HEK293 (cell line): ENCODE results near the gene C1orf56.
"Not testable (repeated sequence)": the region's sequence is repeated elsewhere in the genome, so short reads cannot be mapped to it uniquely, and the experiment has no call there.

Experiments used
- CTCF ChIA-PET: fragments of 350-600 bp; formaldehyde crosslinking; extraction: SDS; loops from one replicate; lab custom pipeline; 2021; ENCODE audit warnings: antibody characterized with exemption; lab: Yijun Ruan, JAX
- POLR2A ChIA-PET: fragments of 300-600 bp; formaldehyde crosslinking; extraction: SDS; loops from one replicate; lab custom pipeline; 2020; ENCODE audit warnings: antibody characterized with exemption, inconsistent platforms; lab: Yijun Ruan, JAX
- H3K27ac ChIP-seq: fragments of 200-500 bp; sonication (Bioruptor generic); 2 replicates; pipeline ENCODE4 v1.5.1; 2014; ENCODE audit warnings: low read depth, low read length, control low read depth, inconsistent platforms; ENCODE audit errors: extremely low read depth
- H3K36me3 ChIP-seq, 2 experiments: fragments of 200-500 bp in 1 of 2; sonication (Bioruptor generic) in 1 of 2; 1 replicate in 1 of 2; 2 replicates in 1 of 2; pipeline ENCODE4 v1.5.1; 2014 to 2017; ENCODE audit warnings: inconsistent platforms in 2 of 2, low read length in 2 of 2; ENCODE audit not compliant: control insufficient read depth in 2 of 2, insufficient read depth in 1 of 2
- H3K4me1 ChIP-seq: fragments of 200-500 bp; sonication (Bioruptor generic); 2 replicates; pipeline ENCODE4 v1.5.1; 2014; ENCODE audit warnings: mild to moderate bottlenecking, low read length, inconsistent platforms; ENCODE audit not compliant: control insufficient read depth, insufficient read depth
- H3K4me3 ChIP-seq: 2 replicates; pipeline ENCODE4 v1.5.1; 2011; ENCODE audit warnings: low read depth, mild to moderate bottlenecking, control low read depth, low read length, moderate library complexity
- H3K9me3 ChIP-seq: fragments of 200-500 bp; sonication (Bioruptor generic); 2 replicates; pipeline ENCODE4 v1.5.1; 2014; ENCODE audit warnings: low read depth, low read length, inconsistent platforms; ENCODE audit not compliant: control insufficient read depth, insufficient read depth
- IKZF3 ChIP-seq: fragments of 450-650 bp; IDR thresholded peaks from 2 replicates; pipeline ENCODE4 v1.5.0; 2018; ENCODE audit warnings: missing biosample characterization, mild to moderate bottlenecking, missing genetic modification characterization, moderate library complexity
- KLF1 ChIP-seq: fragments of 450-650 bp; formaldehyde crosslinking; IDR thresholded peaks from 2 replicates; pipeline ENCODE4 v1.5.1; 2016; ENCODE audit warnings: missing biosample characterization, missing genetic modification characterization
- TRIM28 ChIP-seq: IDR thresholded peaks from 2 replicates; pipeline ENCODE4 v1.6.1; 2011; ENCODE audit warnings: low read length, control low read depth, borderline replicate concordance
- ZNF121 ChIP-seq: fragments of 450-650 bp; formaldehyde crosslinking; IDR thresholded peaks from 2 replicates; pipeline ENCODE4 v1.5.1; 2016; ENCODE audit warnings: missing biosample characterization, missing genetic modification characterization
- ZNF510 ChIP-seq: fragments of 450-650 bp; formaldehyde crosslinking; IDR thresholded peaks from 2 replicates; pipeline ENCODE4 v1.5.1; 2018; ENCODE audit warnings: mild to moderate bottlenecking, missing genetic modification characterization, missing biosample characterization; ENCODE audit not compliant: insufficient replicate concordance
- ZNF529 ChIP-seq: fragments of 450-650 bp; formaldehyde crosslinking; IDR thresholded peaks from 2 replicates; pipeline ENCODE4 v1.5.1; 2017; ENCODE audit warnings: missing genetic modification characterization, missing biosample characterization; ENCODE audit not compliant: insufficient replicate concordance
- ZNF600 ChIP-seq: fragments of 450-650 bp; formaldehyde crosslinking; IDR thresholded peaks from 2 replicates; pipeline ENCODE4 v1.5.1; 2016; ENCODE audit warnings: missing biosample characterization, missing genetic modification characterization
- ZNF660 ChIP-seq: fragments of 450-650 bp; IDR thresholded peaks from 2 replicates; pipeline ENCODE4 v1.5.1; 2018; ENCODE audit warnings: missing biosample characterization, mild to moderate bottlenecking, missing genetic modification characterization
- ZNF768 ChIP-seq: fragments of 450-650 bp; formaldehyde crosslinking; IDR thresholded peaks from 2 replicates; pipeline ENCODE4 v1.5.1; 2018; ENCODE audit warnings: missing biosample characterization, mild to moderate bottlenecking, missing genetic modification characterization
- ZSCAN4 ChIP-seq: fragments of 450-650 bp; formaldehyde crosslinking; IDR thresholded peaks from 2 replicates; pipeline ENCODE4 v1.5.1; 2017; ENCODE audit warnings: missing biosample characterization, missing genetic modification characterization

C1orf56 gene

GRCh38 chr1:151072224-151072623 is 24.7 kb downstream of the C1orf56 start:
- no peak overlapping the region for H3K27ac ChIP-seq
- H3K4me3 ChIP-seq, result no peak overlapping the region
- H3K36me3 ChIP-seq, result peaks cover 4 to 14% of the 10 kb centered on the region in 2 experiments; a peak in 2 of 3 replicates
- TF ChIP-seq KLF1 (tag by site-specific recombination) (0 out of 2 replicates have a peak, but pooled peaks have one; percentile 29), ZNF768 (no peak), IKZF3 (tag by site-specific recombination) (peak; percentile 36; the same call in 1 of the 2 replicates)
- TF ChIP-seq, all 188 proteins: peak for 2
- Histone ChIP-seq H3K9me3 (no peaks in the 10 kb centered on the region), H3K4me1 (no peaks in the 10 kb centered on the region)
- ChIA-PET POLR2A (interaction anchor here (1.4 to 2.9 kb wide), 3 partner anchors 12 to 118 kb away, joined by 5 to 20 read pairs (median 6); partner anchors contain the start of genes CDC42SE1, MLLT11 and VPS72), CTCF (interaction anchor here (0.6 to 2.6 kb wide), 10 partner anchors 10 to 159 kb away, joined by 3 to 9 read pairs (median 5); partner anchors contain the start of gene CDC42SE1)

- no peaks in the 10 kb centered on the region for H3K4me1 ChIP-seq
- H3K27ac ChIP-seq, result no peak overlapping the region
- H3K4me3 ChIP-seq, result no peak overlapping the region
- CTCF ChIA-PET, result interaction anchor here (0.6 to 2.8 kb wide), 2 partner anchors 11 to 14 kb away, joined by 3 to 12 read pairs; no protein-coding TSS in a partner anchor
- no peak for TF ChIP-seq TRIM28
- TF ChIP-seq ZNF600 (tag by site-specific recombination), result no peak
- no peak for TF ChIP-seq ZSCAN4 (tag by site-specific recombination)
- no peak for TF ChIP-seq ZNF510
- POLR2A ChIA-PET, result interaction anchor here (0.8 kb wide), 1 partner anchor 15 kb away, joined by 3 read pairs; no protein-coding TSS in a partner anchor
- no peaks in the 10 kb centered on the region; a peak in 1 of 3 replicates for H3K36me3 ChIP-seq
- H3K9me3 ChIP-seq, result no peaks in the 10 kb centered on the region
Measured at GRCh38 chr1:151085953-151086559, 38.5 kb downstream of the C1orf56 start.

GRCh38 chr1:151097426-151097825 is 49.9 kb downstream of the C1orf56 start:
- POLR2A ChIA-PET, H3K36me3 ChIP-seq, H3K27ac ChIP-seq, H3K4me1 ChIP-seq, H3K9me3 ChIP-seq, H3K4me3 ChIP-seq: not testable (repeated sequence)
- CTCF ChIA-PET, result interaction anchor here (0.6 to 6.2 kb wide), 6 partner anchors 13 to 760 kb away, joined by 3 to 124 read pairs (median 3); partner anchors contain the start of gene TNFAIP8L2

GRCh38 chr1:151098126-151098525 is 50.6 kb downstream of the C1orf56 start:
- no peak overlapping the region for H3K27ac ChIP-seq
- CTCF ChIA-PET, result interaction anchor here (1.0 to 6.2 kb wide), 4 partner anchors 13 to 98 kb away, joined by 3 to 124 read pairs (median 4); partner anchors contain the start of gene TNFAIP8L2
- TF ChIP-seq ZNF529 (tag by site-specific recombination) (no peak), ZNF121 (peak; percentile 79), ZNF660 (tag by site-specific recombination) (no peak)
- H3K36me3 ChIP-seq, result peaks cover 0 to 3% of the 10 kb centered on the region in 2 experiments; a peak in 2 of 3 replicates
- H3K4me3 ChIP-seq, result no peak overlapping the region
- POLR2A ChIA-PET, result interaction anchor here (0.7 kb wide), 1 partner anchor 191 kb away, joined by 3 read pairs; no protein-coding TSS in a partner anchor
- no peaks in the 10 kb centered on the region for H3K4me1 ChIP-seq
- H3K9me3 ChIP-seq, result no peaks in the 10 kb centered on the region
